Measurements from ENCODE around the gene XRCC4.
"Not testable (repeated sequence)": the region's sequence is repeated elsewhere in the genome, so short reads cannot be mapped to it uniquely, and the experiment has no call there.

XRCC4 gene

DNA sequence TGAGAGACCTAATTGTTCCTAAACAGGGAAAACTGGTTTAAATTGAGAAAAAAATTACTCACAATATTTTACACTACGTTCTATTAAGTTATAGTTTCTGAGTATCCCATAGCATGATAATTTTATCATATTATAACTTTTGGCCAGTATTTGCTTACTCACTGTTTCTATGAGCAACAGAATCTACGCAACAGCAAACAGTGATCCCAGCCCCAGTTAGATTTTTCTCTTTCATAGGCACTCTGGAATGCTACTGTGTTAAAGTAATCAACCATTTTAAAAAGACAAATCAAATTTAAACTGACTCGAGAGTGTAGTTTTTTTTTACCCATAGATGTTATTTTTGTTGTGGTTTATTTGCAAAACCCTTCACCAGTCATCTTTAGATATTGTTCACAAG is 107.2 kb downstream of the XRCC4 start:
- DNase-seq (ENCODE audit: low spot score) = no peak

DNA sequence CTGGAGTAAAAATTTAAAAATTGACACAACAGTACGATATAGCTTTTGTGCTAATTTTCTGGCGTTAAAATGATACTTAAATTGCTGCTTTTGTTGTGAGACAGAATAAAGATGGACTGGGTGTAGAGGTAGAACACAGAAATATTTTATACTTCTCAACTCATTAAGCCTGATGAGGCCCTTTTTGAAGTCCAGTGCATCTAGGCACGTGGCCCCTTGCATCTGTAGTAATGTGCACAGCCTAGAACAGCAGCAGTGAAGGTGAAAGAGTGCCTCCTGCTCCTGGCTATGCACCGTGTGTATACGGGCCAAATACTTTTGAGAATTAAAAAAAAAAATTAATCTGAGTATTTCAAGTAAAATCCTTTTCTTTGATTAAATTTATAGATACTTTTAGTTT is 115.6 kb downstream of the XRCC4 start:
- DNase-seq (ENCODE audit: low spot score) = no peak

DNA sequence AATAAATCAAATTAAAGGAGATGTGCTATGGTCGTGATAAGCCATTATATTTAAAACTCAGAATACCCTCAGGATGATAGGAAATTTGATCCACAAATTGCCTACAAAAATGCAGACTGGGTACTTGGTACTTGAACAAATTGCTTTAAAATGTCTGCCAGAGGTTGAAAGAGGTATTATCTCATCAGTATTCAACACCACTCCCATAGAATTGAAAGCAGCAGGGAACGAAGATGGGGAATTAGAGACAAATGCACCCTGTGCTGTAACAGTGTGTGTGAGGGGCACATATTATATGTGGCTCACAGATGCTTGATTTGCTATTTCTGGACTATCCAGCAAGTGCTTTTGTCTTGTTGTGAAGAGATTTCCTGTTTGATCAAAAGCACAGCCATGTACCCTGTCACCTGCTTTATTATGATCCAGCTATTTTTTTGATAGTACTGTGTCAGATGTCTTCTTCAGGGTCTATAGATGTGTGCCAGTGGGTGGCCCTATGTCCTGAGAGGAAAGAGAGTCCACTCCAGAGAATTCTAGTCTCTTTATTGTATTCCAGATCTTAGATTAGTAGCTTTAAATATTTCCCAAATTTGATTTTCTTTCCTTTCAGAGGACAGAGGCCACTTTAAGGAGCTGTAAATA is 120.1 kb downstream of the XRCC4 start:
- DNase-seq (ENCODE audit: low spot score) = no peak

DNA sequence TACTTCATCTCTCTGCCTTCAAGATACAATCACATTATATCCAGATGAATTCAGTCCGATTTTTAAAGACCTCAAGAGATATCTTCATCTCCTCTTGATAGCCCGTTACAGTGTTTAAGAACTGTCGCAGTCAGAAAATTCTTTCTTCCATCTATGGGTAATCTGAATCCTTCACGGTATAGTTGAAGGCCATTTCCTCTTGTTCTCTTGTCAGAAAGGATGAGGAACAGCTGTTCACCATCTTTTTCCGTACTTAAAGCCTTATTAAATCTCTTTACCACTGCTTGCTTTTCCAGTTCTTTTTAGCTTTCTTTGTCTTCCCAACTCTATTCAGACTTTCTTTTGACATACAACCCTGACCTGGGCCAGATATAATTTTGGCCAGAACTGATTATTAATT is 121.8 kb downstream of the XRCC4 start:
- DNase-seq (ENCODE audit: low spot score) = no peak

DNA sequence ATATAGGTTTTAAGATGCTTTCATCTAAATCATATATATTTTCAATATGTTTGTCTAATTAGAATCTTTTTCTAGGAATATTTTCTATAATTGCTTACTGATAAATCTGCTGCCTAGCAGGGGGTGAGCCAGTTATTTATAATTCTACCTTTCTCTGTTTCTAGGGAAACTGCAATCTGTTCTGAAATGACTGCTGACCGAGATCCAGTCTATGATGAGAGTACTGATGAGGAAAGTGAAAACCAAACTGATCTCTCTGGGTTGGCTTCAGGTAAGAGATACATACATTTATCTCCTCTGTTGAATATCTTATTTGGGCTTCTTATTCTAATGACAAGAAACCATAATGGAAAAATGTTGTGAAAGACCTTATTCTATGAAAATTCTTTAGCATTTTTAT is 127.3 kb downstream of the XRCC4 start:
- DNase-seq (ENCODE audit: low spot score) = no peak

DNA sequence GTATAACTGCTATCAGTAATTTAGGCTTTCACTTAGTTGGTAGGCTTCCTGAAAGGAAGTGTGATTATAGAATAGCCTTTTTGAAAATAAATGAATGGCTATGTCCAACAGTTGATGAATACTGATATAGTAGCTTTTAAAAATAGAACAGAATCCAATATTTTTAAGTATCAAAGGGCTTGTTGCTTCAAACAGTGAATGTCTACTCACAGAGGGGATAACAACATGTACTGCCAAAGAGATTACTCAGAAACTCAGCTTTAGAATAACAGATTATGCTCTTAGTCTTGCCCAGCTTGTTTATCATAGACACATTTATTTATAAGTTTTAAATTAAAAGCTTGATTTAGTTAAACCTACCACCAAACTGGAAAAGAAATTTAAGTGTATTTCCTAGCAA is 132.6 kb downstream of the XRCC4 start:
- no peak for DNase-seq (ENCODE audit: low spot score)

DNA sequence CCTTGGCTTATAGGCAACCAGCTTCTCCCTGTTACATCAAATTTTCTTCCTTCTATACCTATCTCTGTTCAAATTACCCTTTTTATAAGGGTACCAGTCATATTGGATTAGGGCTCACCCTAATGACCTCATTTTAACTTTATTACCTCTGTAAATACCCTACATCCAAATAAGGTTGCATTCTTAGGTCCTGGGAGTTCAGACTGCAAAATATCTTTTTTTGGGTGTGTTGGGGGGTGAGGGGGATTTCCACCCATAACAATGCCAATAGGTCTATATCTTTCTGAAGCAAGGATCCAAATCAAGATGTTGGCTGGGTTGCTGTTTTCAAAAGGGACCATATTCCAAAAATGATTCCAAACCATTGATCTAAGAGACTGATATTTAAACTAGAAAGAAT is 141.7 kb downstream of the XRCC4 start:
- DNase-seq (ENCODE audit: low spot score) = no peak

DNA sequence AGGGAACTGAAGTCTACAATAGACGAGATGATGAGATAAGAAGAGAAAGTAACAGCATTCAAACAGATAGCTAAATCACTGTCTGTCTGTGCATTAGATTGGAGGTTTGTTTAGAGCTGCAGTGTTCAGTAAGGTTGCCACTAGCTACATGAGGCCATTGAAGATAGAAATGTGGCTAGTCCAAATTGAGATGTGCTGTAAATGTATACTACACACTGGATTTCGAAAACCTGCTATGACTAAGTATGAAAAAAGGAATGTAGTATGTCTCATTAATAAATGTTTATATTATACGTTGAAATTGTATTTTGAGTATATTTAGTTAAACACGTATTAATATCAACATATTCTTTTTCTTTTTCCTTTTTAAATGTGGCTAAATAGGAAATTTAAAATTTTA is 142.1 kb downstream of the XRCC4 start:
- DNase-seq (ENCODE audit: low spot score) = no peak

DNA sequence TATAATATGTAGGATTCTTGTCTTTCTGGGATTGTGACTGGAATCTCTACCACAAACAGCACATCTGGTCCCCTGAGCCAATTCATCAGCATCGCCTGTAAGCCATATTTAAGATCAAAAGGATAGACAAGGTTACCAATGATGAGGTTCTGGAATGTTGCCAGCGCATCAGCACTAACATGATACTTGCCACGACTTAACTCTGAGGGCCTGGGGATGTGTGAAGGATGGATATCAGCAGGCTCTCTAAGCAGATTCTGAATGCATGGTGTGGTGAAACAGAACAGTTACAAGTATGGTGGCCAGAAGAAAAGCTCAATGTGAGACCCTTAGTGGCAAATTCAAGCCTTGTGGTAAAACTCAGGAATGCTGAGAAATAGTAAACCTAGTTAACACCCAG is 143.0 kb downstream of the XRCC4 start:
- DNase-seq (ENCODE audit: low spot score) = no peak

DNA sequence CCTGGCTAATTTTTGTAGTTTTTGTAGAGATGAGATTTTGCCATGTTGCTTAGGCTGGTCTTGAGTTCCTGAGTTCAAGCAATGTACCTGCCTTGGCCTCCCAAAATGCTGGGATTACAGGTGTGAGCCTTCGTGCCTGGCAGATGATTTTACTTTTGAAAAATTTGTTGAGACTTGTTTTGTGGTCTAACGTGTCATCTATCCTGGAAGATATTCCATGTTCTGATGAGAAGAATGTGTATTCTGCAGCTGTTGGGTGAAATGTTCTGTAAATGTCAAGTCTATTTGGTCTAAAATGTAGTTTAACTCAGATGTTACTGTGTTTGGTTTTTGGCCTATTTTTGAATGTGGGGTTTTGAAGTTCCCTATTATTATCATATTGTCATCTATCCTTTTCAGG is 145.6 kb downstream of the XRCC4 start:
- DNase-seq (ENCODE audit: low spot score) = no peak

DNA sequence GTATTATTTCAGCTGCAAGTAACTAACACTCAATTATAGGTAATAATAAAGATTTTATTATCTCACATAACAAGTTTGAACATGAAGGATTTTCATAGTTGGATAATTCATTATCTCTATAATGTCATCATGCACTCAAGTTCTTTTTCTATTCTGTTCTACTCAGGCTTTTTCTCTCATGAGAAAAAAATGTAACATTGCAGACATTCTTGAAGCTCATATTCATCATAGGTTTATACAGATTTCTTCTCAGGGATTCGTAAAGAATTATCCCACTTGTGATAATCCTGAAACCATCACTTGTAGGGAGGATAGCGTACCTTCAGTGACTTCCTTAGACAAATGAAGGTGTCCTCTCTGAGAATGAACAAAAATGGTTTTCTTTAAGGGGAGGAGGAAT is 150.3 kb downstream of the XRCC4 start:
- DNase-seq (ENCODE audit: low spot score) = no peak

DNA sequence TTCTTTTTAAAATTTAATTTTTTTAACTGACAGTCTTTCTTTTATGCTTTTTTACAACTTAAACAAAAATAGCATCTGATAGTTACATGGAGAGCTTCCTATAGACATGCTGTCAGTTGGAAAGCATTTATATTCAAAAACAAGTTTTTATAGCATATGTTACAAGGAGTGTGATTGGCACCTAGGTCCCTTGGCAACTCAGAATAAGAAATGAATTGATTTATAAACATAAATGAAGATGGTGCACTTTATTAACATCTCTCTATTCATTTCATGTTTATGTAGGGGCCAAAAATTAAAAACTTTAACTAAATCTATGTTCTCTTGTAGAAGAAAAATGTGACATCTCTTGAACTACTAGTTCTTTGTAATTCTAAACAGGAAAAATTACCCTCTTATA is 153.2 kb downstream of the XRCC4 start:
- no peak for DNase-seq (ENCODE audit: low spot score)

DNA sequence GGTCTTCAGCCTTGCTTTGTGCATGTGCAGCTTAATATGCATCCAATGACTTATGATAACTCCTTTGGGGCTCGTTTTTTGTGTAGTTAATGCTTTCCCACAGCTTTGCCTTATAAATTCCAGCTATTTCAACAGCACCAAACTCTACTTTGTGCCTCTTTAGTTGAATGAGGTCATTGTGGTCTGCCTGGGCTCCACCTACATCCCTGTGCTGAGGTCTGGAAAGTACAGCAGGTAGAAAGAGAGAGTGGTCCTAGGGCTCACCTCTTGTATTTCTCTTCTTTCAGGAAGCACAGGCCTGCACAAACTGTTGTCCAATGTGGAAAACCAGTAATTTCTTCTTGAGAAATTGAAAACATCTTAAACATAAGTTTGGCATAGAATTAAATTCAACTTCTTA is 167.2 kb downstream of the XRCC4 start:
- DNase-seq (ENCODE audit: low spot score) = no peak

DNA sequence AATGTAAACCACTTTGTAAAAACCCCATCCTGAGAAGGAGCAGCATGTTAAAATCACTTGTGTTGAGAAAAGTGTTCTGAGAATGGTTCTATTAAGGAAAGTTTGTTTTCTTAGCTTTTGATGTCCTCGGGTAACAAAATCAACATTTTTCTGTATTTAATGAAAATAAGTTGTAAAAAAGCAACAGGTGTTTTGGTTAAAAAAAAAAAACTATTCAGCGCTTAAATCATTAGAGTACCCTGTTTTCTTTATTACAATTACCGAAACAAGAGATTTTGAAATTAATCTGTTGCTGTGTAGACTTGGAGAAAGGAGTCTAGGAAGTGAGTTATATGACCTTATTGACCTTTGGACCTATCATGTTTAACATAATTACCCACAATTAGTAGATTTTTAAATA is 167.7 kb downstream of the XRCC4 start:
- no peak for DNase-seq (ENCODE audit: low spot score)

DNA sequence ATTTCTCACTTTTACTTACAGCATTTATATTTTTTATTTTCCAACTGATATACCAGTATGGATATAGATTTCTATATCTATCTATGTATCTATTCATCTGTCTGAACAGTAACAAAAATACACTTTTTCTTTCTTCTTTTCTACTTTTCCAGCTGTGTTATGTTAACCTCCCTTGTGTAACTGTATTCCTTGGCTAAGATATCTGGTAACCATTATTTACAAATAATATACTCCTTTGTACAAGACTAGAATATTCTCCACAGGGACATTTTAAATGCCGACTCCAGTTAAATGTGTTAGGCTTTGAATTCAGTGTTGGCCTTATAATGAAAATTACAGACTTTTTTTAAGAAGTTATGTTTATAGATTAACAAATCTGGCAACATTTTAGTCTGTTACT is 168.7 kb downstream of the XRCC4 start:
- no peak for DNase-seq (ENCODE audit: low spot score)

DNA sequence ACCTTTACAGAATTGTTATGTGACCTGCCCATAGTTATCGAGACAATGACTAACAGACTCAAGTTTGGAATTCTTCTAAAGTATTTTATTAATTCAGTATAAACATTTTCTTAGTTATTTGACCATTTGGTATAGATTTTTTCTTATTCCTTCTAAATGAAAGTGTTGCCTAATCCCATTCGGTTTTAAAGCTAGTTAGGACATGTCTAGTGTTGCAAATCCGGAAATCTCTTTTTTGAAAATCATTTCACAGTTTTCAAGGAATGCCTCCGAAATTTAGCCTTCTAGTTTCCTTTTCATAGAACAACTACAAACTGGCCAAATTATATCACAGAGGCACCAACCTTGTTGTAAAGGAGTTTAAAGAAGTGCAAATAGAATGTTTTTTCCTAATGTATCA is 171.8 kb downstream of the XRCC4 start:
- no peak for DNase-seq (ENCODE audit: low spot score)

DNA sequence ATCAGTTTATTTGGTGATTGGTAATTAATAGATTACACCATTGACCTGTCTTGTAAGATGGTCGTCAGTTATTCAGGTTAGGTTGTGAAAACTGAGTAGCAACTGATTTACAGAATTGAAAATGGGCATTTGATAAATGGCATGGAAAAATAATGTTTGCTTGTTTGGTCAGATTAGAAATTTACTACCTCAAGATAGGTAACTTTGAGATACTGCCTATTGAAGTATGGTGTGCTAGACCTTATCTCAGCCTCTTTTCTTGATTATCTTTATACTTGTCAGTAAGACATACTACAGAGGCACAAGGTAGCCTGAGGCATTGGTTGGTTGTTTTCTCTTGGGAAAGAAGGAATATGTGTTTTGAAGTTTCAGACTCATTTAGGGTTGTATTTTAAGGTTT is 174.5 kb downstream of the XRCC4 start:
- DNase-seq (ENCODE audit: low spot score) = no peak

DNA sequence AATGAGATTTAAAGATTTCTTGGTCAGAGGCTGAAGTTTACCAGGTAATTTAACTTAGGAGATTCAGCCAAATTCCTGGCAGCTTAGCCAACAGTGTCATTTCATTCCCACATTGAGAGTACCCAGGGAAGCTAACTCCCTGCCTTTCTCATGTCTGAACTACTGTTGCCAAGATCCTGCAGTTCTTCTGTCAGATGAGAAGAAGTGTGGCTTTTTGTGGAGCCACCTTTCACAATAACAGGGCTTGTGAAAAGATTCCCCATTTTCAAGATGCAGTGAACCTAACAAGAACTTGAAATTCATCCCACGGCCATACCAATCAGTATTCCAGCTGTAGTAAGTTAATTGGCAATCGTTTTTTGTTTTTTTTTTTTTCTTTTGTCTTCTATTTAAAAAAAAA is 176.4 kb downstream of the XRCC4 start:
- peak; percentile 11 for DNase-seq (ENCODE audit: low spot score)

DNA sequence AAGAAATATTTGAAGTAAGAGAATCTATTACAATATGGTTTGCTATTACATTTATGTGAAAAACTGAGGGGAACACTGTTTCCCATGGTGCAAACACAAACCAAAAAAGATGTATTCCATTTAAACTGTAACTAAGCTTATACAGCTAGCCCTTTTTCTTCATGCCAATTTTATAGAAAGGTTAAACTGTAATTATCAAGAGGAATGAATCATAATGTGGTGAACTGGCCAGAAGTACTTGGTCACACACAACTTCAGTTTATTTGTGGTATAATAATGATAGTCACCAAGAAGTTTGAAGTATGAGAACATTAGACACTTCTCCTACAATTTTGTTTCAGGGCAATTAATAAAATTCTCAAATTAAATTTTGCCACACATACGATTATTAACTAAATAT is 177.9 kb downstream of the XRCC4 start:
- DNase-seq (ENCODE audit: low spot score) = no peak

DNA sequence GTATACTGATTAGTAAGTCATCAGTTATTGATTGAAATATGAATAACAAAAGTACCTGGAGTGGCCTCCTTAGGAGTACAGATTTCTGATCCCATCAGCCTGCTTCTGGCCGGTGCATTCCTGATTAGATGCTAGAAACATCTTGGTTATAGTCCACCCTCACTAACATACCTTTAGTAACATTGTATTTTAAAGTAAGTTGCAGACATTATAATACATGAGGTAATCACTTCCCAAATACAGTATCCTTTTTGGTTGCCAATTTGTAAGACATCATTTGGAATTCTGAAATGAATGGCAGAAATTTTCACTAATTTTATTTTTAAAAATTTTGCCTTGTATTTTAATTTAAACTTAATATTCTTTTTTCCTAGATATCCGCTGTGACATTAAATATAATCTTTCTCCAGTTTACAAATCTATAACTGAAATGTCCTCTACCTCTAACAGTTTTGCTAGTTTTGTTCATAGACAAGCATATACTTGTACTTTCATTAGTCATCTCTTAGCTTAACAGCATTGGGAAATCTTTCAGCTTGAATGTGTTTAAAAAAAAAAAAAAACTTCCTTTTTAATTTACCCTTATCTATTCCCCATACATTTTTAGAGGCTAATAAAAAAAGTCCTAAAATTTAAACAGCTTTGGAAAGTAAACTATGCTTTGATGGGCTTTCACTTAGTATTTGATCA is 178.9 kb downstream of the XRCC4 start:
- DNase-seq (ENCODE audit: low spot score) = no peak

DNA sequence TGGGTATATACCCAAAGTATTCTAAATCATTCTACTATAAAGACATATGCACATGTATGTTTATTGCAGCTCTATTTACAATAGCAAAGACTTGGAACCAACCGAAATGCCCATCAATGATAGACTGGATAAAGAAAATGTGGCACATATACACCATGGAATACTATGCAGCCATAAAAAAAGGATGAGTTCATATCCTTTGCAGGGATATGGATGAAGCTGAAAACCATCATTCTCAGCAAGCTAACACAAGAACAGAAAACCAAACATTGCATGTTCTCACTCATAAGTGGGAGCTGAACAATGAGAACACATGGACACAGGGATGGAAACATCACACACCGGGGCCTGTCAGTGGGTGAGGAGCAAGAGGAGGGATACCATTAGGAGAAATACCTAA is 180.3 kb downstream of the XRCC4 start:
- DNase-seq (ENCODE audit: low spot score) = not testable (repeated sequence)

DNA sequence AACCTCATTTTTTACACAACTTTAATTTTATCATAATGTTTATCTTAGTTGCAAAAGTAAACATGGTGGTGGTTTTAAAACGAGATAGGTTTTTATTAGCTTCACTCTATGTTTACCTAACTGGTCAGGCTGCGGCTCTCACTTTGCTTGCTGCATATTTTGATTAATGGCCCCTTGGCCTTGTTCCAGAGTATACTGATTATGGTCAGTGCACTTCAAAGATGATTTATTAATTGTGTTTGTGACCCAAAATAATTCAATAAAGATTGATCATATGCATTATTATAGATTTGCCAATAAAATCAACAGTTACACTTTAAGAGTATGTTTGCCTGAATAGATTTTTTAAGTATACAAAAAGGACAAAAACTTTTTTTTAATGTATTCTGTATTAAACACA is 188.0 kb downstream of the XRCC4 start:
- DNase-seq (ENCODE audit: low spot score) = no peak

DNA sequence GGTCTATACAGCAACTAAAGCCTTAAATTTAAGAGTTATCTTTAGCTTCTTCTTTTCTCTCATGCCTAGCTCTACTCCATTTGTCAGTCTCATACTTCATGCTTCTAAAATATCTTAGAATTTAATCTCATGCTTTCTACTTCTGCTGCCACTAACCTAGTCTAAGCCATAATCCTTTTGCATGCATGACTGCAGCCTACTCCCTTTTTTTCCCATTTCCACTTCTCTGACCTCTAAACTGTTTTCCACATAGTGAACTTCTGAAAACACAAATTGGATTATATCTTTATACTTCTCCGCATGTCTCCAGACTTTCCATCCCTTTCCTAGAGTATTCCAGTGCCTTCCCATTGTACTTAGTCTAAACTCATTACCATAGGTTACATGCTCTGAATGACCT is 193.0 kb downstream of the XRCC4 start:
- DNase-seq (ENCODE audit: low spot score) = no peak

DNA sequence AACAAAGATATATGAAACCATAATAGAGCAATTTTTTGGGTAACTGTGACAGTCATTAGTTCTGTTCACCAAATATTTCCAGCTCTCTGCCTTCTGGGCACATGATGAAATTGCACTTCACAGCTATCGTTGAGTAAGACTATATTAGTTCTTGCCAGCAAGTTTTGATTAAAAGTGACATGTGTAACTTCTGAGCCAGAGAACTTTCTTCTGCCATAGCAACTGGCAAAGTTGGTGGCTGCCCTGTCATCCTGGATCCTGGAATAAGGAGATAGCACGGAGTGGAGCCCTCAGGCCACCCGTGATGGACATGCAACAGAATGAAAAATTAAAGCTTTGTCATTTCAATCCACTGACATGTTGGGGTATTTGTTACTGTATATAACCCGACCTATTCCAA is 199.8 kb downstream of the XRCC4 start:
- no peak for DNase-seq (ENCODE audit: low spot score)
